CD4-positive, alpha-beta T cell treated with Interferon gamma for 1 hour (primary cell): ENCODE results near the gene PROC.
"Not testable (repeated sequence)": the region's sequence is repeated elsewhere in the genome, so short reads cannot be mapped to it uniquely, and the experiment has no call there.

Experiments
- DNase-seq: peaks from one replicate; pipeline ENCODE4 v3.0.0-alpha.2; 2020

PROC gene

DNA sequence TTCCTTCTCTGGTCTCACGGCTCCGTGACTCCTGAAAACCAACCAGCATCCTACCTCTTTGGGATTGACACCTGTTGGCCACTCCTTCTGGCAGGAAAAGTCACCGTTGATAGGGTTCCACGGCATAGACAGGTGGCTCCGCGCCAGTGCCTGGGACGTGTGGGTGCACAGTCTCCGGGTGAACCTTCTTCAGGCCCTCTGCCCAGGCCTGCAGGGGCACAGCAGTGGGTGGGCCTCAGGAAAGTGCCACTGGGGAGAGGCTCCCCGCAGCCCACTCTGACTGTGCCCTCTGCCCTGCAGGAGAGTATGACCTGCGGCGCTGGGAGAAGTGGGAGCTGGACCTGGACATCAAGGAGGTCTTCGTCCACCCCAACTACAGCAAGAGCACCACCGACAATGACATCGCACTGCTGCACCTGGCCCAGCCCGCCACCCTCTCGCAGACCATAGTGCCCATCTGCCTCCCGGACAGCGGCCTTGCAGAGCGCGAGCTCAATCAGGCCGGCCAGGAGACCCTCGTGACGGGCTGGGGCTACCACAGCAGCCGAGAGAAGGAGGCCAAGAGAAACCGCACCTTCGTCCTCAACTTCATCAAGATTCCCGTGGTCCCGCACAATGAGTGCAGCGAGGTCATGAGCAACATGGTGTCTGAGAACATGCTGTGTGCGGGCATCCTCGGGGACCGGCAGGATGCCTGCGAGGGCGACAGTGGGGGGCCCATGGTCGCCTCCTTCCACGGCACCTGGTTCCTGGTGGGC, 10.0 kb downstream of the PROC start:
- DNase-seq = no peak

DNA sequence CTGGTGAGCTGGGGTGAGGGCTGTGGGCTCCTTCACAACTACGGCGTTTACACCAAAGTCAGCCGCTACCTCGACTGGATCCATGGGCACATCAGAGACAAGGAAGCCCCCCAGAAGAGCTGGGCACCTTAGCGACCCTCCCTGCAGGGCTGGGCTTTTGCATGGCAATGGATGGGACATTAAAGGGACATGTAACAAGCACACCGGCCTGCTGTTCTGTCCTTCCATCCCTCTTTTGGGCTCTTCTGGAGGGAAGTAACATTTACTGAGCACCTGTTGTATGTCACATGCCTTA, 10.5 kb downstream of the PROC start:
- no peak for DNase-seq

DNA sequence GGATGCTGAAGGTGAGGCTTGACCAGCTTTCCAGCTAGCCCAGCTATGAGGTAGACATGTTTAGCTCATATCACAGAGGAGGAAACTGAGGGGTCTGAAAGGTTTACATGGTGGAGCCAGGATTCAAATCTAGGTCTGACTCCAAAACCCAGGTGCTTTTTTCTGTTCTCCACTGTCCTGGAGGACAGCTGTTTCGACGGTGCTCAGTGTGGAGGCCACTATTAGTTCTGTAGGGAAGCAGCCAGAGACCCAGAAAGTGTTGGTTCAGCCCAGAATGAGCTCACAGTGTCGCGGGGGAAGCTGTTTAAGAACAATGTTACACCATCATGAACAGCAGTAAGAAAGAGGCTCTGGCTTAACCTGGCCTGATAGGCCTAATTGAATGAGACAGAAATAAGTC, 11.1 kb downstream of the PROC start:
- DNase-seq = no peak

DNA sequence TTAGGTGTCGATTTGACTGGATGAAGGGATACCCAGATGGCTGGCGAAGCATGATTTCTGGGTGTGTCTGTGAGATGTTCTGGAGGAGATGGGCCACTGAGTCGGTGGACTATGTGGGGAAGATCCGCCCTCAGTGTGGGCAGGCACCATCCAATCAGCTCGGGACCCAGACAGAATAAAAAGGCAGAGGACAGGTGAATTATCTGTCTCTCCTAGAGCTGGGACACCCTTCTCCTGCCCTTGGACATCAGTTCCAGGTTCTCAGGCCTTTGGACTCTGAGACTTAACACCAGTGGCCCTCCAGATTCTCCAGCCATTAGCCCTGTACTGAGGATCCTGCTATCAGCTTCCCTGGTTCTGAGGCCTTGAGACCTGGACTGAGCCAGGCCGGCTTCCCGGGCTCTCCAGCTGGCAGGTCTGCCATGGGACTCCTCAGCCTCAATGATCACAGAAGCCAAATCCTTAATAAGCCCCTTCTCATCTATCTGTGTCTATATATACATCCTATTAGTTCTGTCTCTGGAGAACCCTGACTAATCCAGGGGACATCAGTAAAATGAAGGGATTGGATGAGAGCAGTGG, 11.7 kb downstream of the PROC start:
- DNase-seq = no peak

DNA sequence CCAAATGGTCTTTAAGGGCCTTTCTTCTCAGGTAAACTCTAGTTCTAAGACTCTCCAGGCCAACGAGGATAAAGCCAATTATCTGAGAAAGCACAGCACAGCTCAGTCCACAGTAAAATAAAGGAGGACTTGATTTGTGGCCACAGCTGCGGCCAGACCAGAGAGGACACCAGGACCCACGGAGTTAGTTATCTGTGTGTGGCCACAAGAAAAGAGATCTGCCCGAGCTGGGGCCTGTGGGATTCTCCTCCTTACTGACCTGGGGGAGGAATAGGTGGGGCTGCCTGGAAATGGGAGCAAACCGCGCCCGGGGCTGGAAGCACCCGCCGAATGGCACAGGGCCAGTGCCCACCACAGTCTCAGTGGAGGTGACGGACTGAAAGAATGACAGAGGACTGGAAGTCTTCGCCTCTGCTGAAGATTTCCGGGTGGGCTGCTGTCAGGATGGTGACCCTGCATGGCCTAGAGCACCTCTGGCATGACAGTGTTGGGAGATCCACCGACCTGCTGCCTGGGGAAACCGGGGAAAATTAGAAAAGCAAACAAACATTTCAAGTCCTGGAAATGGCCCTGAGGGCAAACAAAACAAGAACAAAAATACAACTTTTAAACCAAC, 13.3 kb downstream of the PROC start:
- no peak for DNase-seq

DNA sequence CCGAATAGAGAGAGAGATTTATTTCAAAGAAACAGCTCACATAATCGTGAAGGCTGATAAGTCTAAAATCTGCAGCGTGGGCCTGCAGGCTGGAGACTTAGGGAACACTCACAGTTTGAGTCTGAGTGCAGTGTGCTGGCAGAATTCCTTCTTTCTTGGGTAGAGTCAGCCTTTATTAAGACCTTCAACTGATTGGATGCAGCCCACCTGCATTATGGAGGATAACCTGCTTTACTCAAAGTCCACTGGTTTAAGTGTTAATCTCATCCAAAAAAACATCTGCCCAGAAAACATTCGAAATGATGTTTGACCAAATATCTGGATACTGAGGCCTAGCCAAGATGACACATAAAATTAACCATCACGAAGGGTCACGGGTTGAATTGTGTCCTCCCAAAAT, 16.3 kb downstream of the PROC start:
- DNase-seq = no peak

DNA sequence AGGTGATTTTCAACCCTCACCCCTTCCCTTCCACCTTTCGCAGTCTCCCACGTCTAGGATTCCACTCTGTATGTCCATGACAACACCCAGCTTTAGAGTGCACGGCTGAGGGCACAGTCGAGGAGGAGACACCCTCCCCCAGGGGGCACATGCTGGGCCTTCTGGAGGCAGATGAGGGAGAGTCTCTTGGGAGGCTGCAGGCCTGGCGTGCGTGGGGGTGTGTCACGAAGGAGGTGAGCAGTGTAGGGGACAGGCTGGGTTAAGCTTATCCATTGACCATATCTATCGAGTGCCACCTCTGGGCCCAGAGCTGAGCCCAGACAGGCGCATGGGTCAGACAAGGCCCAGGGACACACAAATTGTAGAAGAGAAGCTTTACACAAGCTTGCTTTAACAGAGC, 18.8 kb downstream of the PROC start:
- no peak for DNase-seq

DNA sequence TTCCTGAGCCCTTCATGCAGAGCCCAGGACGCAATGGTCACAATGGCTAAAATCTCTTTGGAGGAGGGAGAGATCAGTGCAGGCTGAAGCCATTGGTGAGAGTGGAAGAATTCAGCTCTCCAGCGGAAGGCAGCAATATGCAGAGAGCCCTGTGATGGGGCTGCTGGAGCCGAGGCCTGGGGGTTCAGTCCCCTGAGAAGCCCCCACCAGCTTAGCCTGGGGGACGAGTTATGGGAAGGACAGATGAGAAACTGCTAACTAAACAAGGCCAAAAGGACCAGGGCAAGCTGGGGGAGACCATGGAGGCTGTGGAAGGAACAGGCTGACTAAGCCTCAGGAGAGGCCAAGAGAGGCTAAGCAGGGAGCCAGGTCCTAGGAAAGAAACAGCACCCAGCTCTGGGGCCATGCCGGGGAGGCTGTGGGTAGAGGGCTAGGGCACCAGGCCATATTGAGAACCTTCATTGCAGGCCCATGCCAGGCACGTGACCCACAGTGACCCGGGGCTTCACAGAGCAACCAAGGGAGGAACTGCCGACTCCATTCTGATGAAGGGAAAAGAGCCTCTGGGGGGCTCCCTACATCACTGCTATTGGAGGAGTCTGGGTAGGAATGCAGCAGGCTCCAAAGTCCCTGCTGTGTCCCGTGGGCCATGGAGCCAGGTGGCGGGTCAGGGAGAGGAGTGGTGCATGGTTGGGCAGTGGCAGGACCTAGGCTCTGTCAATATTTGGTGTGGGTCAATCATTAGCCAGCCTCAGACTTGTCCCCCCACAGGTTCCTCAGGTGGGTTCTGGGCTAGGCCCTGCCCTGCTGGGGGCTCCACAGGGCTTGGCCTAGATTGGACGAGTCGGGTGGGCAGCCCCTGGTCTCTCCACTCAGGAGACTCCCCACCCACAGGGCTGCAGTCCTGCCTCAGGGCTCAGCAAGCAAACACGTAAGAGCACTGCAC, 19.8 kb downstream of the PROC start:
- DNase-seq = no peak

DNA sequence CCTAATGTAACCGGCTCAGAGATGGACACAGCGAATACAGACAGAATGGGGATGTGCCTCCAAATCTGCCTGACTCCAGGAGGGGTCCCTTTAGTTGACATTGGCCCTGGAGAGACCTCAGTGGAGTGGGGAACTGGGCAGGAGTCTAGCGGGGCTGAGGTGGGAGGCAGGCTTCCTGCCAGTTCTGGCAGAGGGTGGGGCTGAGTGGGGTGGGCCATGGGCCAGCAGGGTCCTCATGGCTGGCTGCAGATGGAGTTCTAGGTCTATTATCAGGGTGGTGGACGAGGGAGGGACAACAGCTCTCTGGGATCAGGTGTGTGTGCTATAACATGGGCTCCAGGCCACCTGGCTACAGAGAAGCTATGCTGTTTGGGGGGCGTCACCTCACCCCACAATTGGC, 21.1 kb downstream of the PROC start:
- no peak for DNase-seq

DNA sequence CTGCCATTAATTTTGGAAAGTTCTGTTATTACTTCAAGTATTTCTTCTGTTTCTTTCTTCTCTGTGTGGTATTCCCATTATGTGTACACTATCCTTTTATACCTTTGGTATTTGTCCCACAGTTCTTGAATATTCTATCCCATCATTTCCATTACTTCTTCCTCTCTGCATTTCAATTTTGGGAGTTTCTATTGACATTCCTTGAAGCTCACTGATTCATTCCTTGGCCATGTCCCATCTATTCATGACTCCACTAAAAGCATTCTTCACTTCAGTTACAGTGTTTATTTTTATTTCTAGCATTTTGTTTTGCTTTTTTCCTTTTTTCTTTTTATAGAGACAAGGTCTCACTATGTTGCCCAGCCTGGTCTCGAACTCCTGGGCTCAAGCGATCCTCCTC, 30.3 kb downstream of the PROC start:
- DNase-seq = no peak

DNA sequence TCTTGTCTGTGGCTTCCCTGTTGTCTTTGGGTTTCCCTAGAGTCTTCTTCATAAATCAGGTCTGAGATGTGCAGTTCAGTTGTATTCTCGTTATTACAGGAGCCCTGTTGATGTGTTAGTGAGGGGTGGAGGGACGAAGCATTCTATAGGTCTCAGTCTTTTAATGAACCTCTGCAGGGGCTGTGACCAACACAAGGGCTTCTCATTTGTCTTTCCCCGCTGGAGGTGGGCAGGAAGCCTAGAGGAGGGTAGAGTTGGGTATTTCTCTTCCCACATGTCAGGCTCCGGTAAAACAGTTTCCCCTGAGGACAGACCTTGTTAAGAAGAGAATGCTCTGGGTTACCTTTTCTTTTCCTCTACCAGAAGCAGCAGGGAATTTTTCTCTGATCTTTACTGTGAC, 31.2 kb downstream of the PROC start:
- no peak for DNase-seq

DNA sequence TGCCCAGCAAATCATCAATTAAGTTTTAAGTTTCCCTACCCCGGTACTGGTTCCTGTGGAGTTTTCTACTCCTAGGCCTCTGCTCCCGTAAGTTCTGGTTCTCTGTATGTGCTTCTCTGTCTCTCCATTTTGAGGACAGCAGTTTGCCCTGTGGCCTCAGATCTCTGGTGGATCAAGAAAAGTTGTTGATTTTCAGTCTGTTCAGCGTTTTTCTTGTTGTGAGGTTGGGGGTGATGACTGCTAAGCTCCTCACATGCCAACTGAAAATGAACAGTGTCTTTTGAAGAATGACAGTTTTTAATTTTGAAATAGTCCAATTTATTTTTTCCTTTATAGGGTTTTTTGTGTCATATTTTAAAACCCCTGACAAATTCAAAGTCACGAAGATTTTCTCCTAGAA, 31.7 kb downstream of the PROC start:
- DNase-seq = no peak

DNA sequence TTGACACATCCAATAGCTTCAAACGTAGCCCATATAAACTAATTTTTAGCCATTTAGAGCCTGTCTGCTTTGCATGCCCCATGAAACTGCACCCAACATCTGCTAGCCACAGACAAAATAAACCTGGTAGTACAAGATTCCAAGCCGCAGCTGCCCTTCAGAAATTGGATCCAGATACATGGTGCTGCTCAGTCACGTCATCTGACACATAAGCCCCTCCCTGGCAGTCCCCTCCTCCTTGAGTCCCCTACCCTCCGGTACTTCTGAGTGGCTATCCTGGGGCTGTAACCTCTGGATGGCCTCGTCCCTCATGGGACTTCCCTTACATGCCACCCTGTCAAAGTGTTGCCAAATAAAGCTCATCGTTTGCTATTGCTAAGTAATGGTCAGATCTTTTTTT, 33.8 kb downstream of the PROC start:
- no peak for DNase-seq

DNA sequence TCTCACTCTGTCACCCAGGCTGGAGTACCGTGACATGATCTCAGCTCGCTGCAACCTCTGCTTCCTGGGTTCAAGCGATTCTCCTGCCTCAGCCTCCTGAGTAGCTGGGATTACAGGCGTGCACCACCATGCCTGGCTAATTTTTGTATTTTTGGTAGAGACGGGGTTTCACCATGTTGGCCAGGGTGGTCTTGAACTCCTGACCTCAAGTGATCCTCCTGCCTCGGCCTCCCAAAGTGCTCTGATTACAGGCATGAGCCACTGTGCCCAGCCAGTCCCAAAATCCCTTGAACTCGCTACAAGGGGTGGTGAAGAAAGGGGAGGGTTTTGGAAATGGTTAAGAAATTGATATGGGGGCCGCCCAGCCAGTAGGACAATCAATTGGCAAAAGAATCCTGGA, 34.2 kb downstream of the PROC start:
- DNase-seq = not testable (repeated sequence)

DNA sequence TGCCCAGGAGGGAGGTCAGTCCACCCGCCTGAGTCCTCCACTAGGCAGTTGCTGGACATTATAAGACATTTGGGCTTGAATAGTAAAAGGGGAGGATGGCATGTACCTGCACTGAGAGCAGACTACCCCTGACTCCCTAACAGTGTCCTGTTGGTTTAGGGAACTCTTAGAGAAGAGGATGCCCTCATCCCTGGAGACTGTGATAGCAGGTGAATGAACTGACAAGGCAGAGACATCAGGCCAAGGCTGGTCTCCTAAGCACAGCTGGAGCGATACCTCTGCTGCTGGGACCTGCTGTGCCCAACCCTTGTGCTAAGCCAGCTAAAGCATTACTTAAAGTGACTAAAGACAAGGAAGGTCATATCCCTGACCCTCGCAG, 34.8 kb downstream of the PROC start:
- DNase-seq = no peak

DNA sequence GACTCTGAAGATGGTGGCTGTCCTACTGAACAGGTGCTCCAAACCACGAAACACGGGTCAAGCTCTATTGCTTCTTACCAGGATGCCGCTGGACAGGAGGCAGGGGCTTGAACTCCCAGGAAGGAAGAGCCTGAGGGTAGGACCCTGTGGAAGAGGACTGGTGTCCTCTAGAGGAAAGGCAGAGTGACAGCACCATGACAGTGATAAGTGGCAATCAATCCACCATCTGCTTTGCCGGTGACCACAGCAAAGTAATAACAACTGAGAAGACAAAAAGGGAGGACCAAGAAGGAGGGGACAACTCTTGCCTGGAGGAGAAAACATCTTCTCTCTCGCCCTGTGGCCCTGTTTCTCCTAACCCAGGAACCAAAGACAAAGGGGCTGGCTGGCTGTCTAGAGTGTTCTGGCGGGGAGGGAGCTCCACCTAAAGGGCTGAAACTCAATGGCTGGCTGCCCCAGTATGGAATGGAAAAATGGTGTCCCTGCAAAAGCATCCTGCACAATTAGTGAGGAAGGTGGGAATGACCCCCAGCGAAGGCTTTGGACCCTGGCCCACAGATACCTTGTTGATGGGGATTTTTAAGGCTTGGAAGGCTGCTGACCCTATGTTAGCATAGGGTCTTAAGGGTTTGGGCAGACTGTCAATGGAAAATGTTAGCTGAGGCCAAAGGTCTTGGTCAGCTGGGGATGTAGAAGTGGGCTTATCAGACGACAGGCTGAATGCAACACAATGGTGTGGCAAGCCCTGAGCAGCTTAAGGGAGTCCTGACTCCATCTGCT, 35.4 kb downstream of the PROC start:
- no peak for DNase-seq

DNA sequence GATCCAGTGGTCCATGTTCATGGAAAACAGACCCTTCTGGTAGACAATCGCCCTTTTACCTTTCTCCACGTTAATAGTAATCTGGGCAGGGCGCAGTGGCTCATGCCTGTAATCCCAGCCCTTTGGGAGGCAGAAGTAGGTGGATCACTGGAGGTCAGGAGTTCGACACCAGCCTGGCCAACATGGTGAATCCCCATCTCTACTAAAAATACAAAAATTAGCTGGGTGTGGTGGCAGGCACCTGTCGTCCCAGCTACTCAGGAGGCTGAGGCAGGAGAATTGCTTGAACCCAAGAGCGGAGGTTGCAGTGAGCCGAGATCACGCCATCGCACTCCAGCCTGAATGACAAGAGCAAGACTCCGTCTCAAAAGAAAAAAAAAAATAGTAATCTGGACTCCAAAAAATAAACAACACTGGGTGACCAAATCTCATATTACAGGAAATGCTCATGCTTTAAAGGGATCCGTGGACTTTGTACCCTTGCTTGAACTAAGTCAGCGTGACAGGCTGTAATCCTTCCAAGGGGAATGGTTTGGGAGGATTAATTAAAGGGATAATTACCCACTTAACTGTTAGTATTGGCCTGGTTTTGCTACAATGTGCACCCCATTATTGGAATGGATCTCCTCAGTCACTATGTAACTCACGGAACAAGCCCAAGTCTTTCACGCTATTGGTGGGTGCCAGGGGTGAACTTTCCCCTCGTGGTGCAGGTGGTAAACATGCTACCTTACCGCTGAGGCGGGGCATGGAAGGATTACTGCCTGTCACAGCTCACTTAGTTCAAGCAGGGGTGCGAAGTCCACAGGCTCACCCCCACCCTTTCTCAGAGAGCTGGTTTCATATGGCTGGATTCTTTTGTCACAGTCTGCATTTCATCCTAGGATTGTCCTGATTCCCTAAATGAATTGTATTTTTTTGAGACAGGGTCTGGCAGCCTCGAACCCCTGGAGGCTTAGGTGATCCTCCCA, 36.7 kb downstream of the PROC start:
- DNase-seq = no peak

DNA sequence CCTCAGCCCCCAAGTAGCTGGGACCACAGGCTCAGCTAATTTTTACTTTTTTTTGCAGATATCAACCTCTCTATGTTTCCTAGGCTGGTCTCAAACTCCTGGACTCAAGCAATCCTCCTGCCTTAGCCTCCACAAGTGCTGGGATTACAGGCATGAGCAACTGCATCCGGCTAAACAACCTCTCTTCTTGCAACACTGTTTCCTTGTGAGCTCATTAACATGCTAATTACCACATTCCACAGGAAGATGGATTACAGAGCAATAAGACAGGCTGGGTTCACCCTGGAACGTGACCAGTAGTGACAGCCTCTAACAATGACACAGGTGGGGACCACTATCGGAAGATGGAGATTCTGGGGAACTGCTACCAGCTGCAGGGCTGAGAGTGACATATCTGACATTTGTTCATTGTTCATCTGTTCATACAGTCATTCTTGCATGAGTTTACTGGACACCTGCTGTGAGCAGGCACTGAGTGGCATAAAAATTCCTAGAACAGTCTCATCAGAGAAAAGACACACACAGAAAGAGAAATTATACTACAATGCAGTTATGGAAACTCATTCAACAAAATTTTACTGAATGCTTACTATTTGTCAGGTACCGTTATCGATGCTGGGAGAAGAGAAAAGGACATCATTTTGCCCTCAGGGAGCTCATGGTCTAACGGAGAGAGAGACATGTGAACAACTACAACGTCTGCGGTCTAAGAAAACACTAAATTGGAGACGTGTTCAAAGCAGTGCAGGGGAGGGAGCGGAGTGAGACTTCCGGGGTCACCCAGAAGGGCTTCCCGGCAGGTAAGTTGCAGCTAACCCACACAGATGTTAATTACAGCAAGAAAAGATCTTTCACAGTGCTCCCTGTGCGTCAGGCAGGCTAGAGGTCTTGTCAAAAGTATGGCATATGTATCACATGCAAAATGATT, 37.6 kb downstream of the PROC start:
- DNase-seq = no peak

DNA sequence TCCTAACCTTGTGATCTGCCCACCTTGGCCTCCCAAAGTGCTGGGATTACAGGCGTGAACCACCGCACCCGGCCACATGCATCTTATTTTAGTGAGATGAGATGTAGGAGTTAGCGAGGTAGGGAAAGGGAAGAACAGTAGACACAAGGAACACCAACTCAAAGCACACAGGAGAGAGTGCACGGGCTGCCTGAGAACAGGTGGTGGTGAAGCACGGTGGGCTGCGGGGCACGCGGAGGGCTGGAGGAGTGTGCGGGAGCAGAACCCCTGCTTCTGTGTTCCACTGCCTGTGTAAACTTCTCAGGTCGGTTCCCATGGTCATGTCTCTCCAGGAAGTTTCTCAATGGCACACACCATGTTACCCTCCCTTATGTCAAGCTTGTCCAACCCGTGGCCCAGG, 38.7 kb downstream of the PROC start:
- no peak for DNase-seq

DNA sequence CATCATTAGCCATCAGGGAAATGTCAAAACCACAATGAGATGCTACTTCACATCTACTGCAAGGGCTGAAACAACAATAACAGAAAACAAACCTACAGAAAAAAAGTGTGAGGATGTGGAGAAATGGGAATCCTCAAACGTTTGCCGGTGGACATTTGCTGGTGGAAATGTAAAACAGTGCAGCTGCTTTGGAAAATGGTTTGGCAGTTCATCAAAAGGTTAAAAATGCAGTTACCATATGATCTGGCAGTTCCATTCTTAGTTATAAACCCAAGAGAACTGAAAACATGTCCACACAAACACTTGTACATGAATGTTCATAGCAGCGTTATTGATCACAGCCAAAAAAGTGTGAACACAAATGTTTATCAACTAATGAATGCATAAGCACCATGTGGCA, 44.2 kb downstream of the PROC start:
- no peak for DNase-seq
